HEK293T (cell line): ENCODE measurements around the gene SLC30A5.
"Not testable (repeated sequence)": the region's sequence is repeated elsewhere in the genome, so short reads cannot be mapped to it uniquely, and the experiment has no call there.

ENCODE experiments used
- CTCF ChIA-PET: fragments of 350-600 bp; formaldehyde crosslinking; extraction: SDS; loops from one replicate; lab custom pipeline; 2021; ENCODE audit warnings: antibody characterized with exemption, inconsistent platforms; lab: Yijun Ruan, JAX
- POLR2A ChIA-PET: fragments of 350-600 bp; formaldehyde crosslinking; extraction: SDS; loops from one replicate; lab custom pipeline; 2020; ENCODE audit warnings: antibody characterized with exemption, inconsistent platforms; lab: Yijun Ruan, JAX
- DNase-seq: peaks from one replicate; pipeline ENCODE4 v3.0.0; 2012; ENCODE audit warnings: mixed read lengths; ENCODE audit errors: extremely low spot score
- ARNT ChIP-seq: fragments of 450-650 bp; IDR thresholded peaks from 2 replicates; pipeline ENCODE4 v1.6.1; 2017; ENCODE audit warnings: mild to moderate bottlenecking
- BHLHE40 ChIP-seq: fragments of 450-650 bp; IDR thresholded peaks from 2 replicates; pipeline ENCODE4 v1.6.1; 2016; ENCODE audit warnings: mild to moderate bottlenecking, moderate library complexity, borderline replicate concordance
- CTBP1 ChIP-seq: fragments of 450-650 bp; IDR thresholded peaks from 2 replicates; pipeline ENCODE4 v1.6.1; 2016; ENCODE audit warnings: borderline replicate concordance
- ELF4 ChIP-seq: fragments of 450-650 bp; IDR thresholded peaks from 2 replicates; pipeline ENCODE4 v1.6.1; 2017; ENCODE audit warnings: antibody characterized with exemption
- FOXA1 ChIP-seq: fragments of 450-650 bp; IDR thresholded peaks from 2 replicates; pipeline ENCODE4 v1.6.1; 2016; ENCODE audit warnings: mild to moderate bottlenecking
- FOXK2 ChIP-seq: fragments of 450-650 bp; IDR thresholded peaks from 2 replicates; pipeline ENCODE4 v1.6.1; 2016; ENCODE audit warnings: mild to moderate bottlenecking
- FOXM1 ChIP-seq: fragments of 450-650 bp; IDR thresholded peaks from 2 replicates; pipeline ENCODE4 v1.6.1; 2017; ENCODE audit warnings: mild to moderate bottlenecking, borderline replicate concordance
- HDGF ChIP-seq: fragments of 450-650 bp; IDR thresholded peaks from 2 replicates; pipeline ENCODE4 v1.6.1; 2017; ENCODE audit warnings: antibody characterized with exemption, borderline replicate concordance
- L3MBTL2 ChIP-seq: fragments of 450-650 bp; conservative IDR thresholded peaks from 2 replicates; pipeline ENCODE4 v1.6.1; 2016; ENCODE audit warnings: mild to moderate bottlenecking
- LEF1 ChIP-seq: fragments of 450-650 bp; IDR thresholded peaks from 2 replicates; pipeline ENCODE4 v1.6.1; 2017; ENCODE audit warnings: mild to moderate bottlenecking, borderline replicate concordance
- NFRKB ChIP-seq: fragments of 450-650 bp; IDR thresholded peaks from 2 replicates; pipeline ENCODE4 v1.6.1; 2016; ENCODE audit warnings: mild to moderate bottlenecking, moderate library complexity
- PKNOX1 ChIP-seq: fragments of 450-650 bp; IDR thresholded peaks from 2 replicates; pipeline ENCODE4 v1.6.1; 2016
- SP1 ChIP-seq: fragments of 450-650 bp; IDR thresholded peaks from 2 replicates; pipeline ENCODE4 v1.6.1; 2017
- SUZ12 ChIP-seq: fragments of 450-650 bp; IDR thresholded peaks from 2 replicates; pipeline ENCODE4 v1.6.1; 2016; ENCODE audit warnings: mild to moderate bottlenecking
- TARDBP ChIP-seq: fragments of 450-650 bp; IDR thresholded peaks from 2 replicates; pipeline ENCODE4 v1.6.1; 2016
- ZNF384 ChIP-seq: fragments of 450-650 bp; IDR thresholded peaks from 2 replicates; pipeline ENCODE4 v1.6.1; 2016

SLC30A5 gene

GRCh38 chr5:69084195-69084594 is 9.6 kb upstream of the SLC30A5 start:
- no peak for DNase-seq
- TF ChIP-seq FOXA1 (no peak), ZNF384 (no peak), CTBP1 (no peak), LEF1 (no peak), FOXK2 (no peak), NFRKB (no peak), PKNOX1 (no peak), L3MBTL2 (no peak), TARDBP (no peak), ARNT (no peak), HDGF (no peak), SUZ12 (no peak), FOXM1 (no peak), SP1 (no peak), ELF4 (no peak)
- CTCF ChIA-PET: interaction anchor here (3.4 kb wide), 1 partner anchor 9 kb away, joined by 19 read pairs; the partner anchor contains the start of gene SLC30A5
- POLR2A ChIA-PET: interaction anchor here (1.6 kb wide), 1 partner anchor 9 kb away, joined by 6 read pairs; the partner anchor contains the start of gene SLC30A5

GRCh38 chr5:69084903-69085302 is 8.9 kb upstream of the SLC30A5 start:
- ChIA-PET POLR2A (no interaction called here), CTCF (interaction anchor here (3.4 kb wide), 1 partner anchor 8 kb away, joined by 19 read pairs; the partner anchor contains the start of gene SLC30A5)
- no peak for TF ChIP-seq PKNOX1
- no peak for TF ChIP-seq L3MBTL2
- TF ChIP-seq SP1: no peak
- TF ChIP-seq CTBP1: no peak
- TF ChIP-seq ZNF384: no peak
- no peak for TF ChIP-seq FOXA1
- TF ChIP-seq TARDBP: no peak
- no peak for TF ChIP-seq SUZ12
- TF ChIP-seq BHLHE40: no peak
- no peak for TF ChIP-seq NFRKB
- TF ChIP-seq FOXK2: no peak
- DNase-seq: no peak

- TF ChIP-seq BHLHE40 (no peak), SP1 (no peak), ELF4 (no peak), ARNT (no peak), L3MBTL2 (no peak), SUZ12 (no peak), NFRKB (no peak), FOXA1 (no peak), FOXK2 (no peak), CTBP1 (no peak)
- CTCF ChIA-PET: no interaction called here
- no peak for DNase-seq
- POLR2A ChIA-PET: no interaction called here
Measured at GRCh38 chr5:69086206-69086605, 7.6 kb upstream of the SLC30A5 start.

- POLR2A ChIA-PET, DNase-seq, CTCF ChIA-PET: not testable (repeated sequence)
Measured at GRCh38 chr5:69088006-69088405, 5.8 kb upstream of the SLC30A5 start.

- TF ChIP-seq FOXA1: no peak
- no peak for TF ChIP-seq HDGF
- no peak for TF ChIP-seq ZNF384
- TF ChIP-seq L3MBTL2: no peak
- no peak for TF ChIP-seq ARNT
- TF ChIP-seq CTBP1: no peak
- no peak for TF ChIP-seq SUZ12
- TF ChIP-seq BHLHE40: no peak
- no peak for TF ChIP-seq SP1
- no peak for TF ChIP-seq FOXM1
- TF ChIP-seq LEF1: no peak
- ChIA-PET POLR2A (no interaction called here), CTCF (interaction anchor here (0.7 kb wide), 1 partner anchor 8 kb away, joined by 4 read pairs; no protein-coding TSS in a partner anchor)
- DNase-seq: no peak
Measured at GRCh38 chr5:69090158-69090557, 3.7 kb upstream of the SLC30A5 start.

GRCh38 chr5:69091771-69092170 is 2.0 kb upstream of the SLC30A5 start:
- POLR2A ChIA-PET: no interaction called here
- TF ChIP-seq NFRKB (no peak), LEF1 (no peak), TARDBP (no peak), HDGF (no peak), L3MBTL2 (no peak), CTBP1 (no peak), ARNT (no peak), FOXA1 (no peak), SP1 (no peak), ELF4 (no peak), PKNOX1 (no peak), BHLHE40 (no peak)
- CTCF ChIA-PET: no interaction called here
- DNase-seq: no peak
